Esophagus muscularis mucosa (tissue), 4 donors: Measurements from ENCODE around the gene AGER. TPM values are rescaled to one million over a fixed set of nuclear protein-coding genes. Genes with fewer than 3 reads are reported as not detected.

Experiments used
- DNase-seq: peaks from one replicate; pipeline ENCODE4 v3.0.0-alpha.2; 2017; ENCODE audit errors: extremely low spot score
- H3K27ac ChIP-seq, 4 donors: fragments of 200-600 bp; sonication (generic); replicated peaks in 1 of 4; 1 replicate in 3 of 4; 2 replicates in 1 of 4; pipeline ENCODE4 v1.5.1; 2016 to 2019; ENCODE audit warnings: mild to moderate bottlenecking in 1 of 4
- H3K27me3 ChIP-seq, 4 donors: fragments of 200-600 bp; sonication (generic); one replicate each; pipeline versions ENCODE4 v1.5.1 to v1.6.0; 2016 to 2019
- H3K36me3 ChIP-seq, 4 donors: fragments of 200-600 bp; sonication (generic); one replicate each; pipeline ENCODE4 v1.5.1; 2016 to 2019
- H3K4me1 ChIP-seq, 4 donors: fragments of 200-600 bp; sonication (generic); one replicate each; pipeline ENCODE4 v1.5.1; 2016 to 2019
- H3K4me3 ChIP-seq, 4 donors: fragments of 200-600 bp; sonication (generic); 1 replicate in 2 of 4; 2 replicates in 2 of 4; pipeline ENCODE4 v1.5.1; 2016 to 2019; ENCODE audit warnings: mild to moderate bottlenecking in 4 of 4, moderate library complexity in 1 of 4
- H3K9me3 ChIP-seq, 4 donors: fragments of 200-600 bp; sonication (generic); 1 replicate in 3 of 4; 2 replicates in 1 of 4; pipeline ENCODE4 v1.5.1; 2016 to 2019
- EP300 ChIP-seq: sonication (generic); formaldehyde crosslinking; IDR thresholded peaks from one replicate; pipeline ENCODE4 v1.6.1; 2017; ENCODE audit warnings: antibody characterized with exemption
- POLR2A ChIP-seq: fragments of 450-650 bp; IDR thresholded peaks from one replicate; pipeline ENCODE4 v1.6.1; 2017; ENCODE audit warnings: antibody characterized with exemption, moderate library complexity, mild to moderate bottlenecking, low read depth
- POLR2AphosphoS5 ChIP-seq, 2 donors: sonication (generic); formaldehyde crosslinking; IDR thresholded peaks; one replicate each; pipeline ENCODE4 v1.6.1; 2017; ENCODE audit warnings: antibody characterized with exemption in 2 of 2
- WGBS: methylation state at CpG from one replicate; pipeline ENCODE4 v1.1.5; 2018; 5-methylcytosine and 5-hydroxymethylcytosine counted together
- intact Hi-C: fragments of 100-400 bp; cut with DNase I; formaldehyde crosslinking; loops from one replicate; pipeline ENCODE4 v1.15.1; 2023
- total RNA-seq, 4 donors: library from RNA; depleted of rRNA; stranded (reverse); fragments of >200 nt; gene quantifications; one replicate each; pipeline versions ENCODE4 v1.1.0 to v1.2.1, GENCODE V29; 2016
- TF ChIP-seq, protein P1 (sequence below), 3 experiments: fragments of 200-600 bp in 2 of 3; fragments of 450-650 bp in 1 of 3; sonication (generic) in 2 of 3; IDR thresholded peaks; one replicate each; pipeline ENCODE4 v1.5.1; 2017 to 2019; ENCODE audit warnings: antibody characterized with exemption in 3 of 3, mild to moderate bottlenecking in 2 of 3, moderate library complexity in 1 of 3

The AGER gene
- 1 to 10 TPM in 3 of 4 donors, under 1 TPM in 1; 0.83 to 5.9 (median 3.8) TPM for total RNA-seq

DNA sequence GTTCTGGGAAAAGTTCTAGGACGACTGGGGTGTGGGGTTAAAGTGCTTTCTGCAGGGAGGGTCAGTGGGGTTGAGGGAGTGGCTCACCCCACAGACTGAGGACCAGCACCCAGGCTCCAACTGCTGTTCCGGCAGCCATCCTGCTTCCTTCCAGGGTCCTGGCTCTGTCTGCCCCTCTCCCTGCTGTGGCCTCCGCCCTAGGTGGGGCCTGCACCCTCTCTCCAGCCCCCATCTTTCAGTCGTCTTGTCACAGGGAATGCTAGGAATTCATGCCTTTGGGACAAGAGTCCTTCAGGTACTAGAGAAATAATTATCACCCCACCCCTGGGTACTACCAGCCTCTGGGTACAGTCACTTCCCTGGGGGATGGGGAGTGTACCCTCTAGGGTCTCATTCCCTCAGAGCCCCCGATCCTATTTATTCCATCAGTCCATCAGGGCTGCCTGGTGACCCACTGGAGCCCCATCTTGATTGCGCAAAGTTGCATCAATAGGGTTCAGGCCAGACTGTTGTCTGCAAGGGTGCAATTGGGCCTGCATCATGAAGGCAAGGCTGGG is at the start of gene AGER:
TSS of gene AGER (minus strand) at position 170 of the 557 bp plus-strand sequence. CDS start at position 139, 31 bp downstream.
- no peaks in the 10 kb centered on the region for H3K27me3 ChIP-seq
- peaks cover 72 to 89% (median 86%) of the 10 kb centered on the region in 4 donors for H3K4me1 ChIP-seq
- H3K9me3 ChIP-seq, result no peaks in the 10 kb centered on the region
- no peak for TF ChIP-seq EP300
- no peak for TF ChIP-seq POLR2A
- peaks cover 16 to 64% (median 52%) of the 10 kb centered on the region in 4 donors for H3K36me3 ChIP-seq
- peak within 1 kb of the TSS; percentile 84 to 99 (median 98) for H3K27ac ChIP-seq
- intact Hi-C loops, result no loop called here
- H3K4me3 ChIP-seq, result no peak within 1 kb of the TSS
- no peak for DNase-seq
- WGBS, result 63% methylated on average over 6 of the region's 6 CpGs

DNA sequence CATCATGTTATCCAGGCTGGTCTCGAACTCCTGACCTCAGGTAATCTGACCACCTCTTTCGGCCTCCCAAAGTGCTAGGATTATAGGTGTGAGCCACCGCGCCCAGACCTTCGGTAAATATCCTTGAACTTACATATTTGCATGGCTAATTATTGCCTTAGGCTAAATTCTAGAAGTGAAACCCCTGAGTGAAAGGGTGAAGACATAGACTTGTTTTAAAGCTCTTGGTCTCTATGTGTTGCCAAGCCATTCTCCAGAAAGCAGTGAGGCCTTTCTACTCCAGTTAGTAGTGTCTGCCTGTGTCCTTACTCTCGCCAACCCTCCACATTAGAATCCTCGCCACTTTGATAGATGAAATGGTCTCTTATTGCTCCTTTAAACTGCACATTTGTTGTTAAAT is 42.4 kb upstream of the AGER start:
- peaks cover 0 to 3% (median 0%) of the 10 kb centered on the region in 4 donors for H3K4me1 ChIP-seq
- TF ChIP-seq, protein P1, sequence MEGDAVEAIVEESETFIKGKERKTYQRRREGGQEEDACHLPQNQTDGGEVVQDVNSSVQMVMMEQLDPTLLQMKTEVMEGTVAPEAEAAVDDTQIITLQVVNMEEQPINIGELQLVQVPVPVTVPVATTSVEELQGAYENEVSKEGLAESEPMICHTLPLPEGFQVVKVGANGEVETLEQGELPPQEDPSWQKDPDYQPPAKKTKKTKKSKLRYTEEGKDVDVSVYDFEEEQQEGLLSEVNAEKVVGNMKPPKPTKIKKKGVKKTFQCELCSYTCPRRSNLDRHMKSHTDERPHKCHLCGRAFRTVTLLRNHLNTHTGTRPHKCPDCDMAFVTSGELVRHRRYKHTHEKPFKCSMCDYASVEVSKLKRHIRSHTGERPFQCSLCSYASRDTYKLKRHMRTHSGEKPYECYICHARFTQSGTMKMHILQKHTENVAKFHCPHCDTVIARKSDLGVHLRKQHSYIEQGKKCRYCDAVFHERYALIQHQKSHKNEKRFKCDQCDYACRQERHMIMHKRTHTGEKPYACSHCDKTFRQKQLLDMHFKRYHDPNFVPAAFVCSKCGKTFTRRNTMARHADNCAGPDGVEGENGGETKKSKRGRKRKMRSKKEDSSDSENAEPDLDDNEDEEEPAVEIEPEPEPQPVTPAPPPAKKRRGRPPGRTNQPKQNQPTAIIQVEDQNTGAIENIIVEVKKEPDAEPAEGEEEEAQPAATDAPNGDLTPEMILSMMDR (IDR thresholded peaks at IDR 0.05), result no peak
- TF ChIP-seq EP300 (no peak), POLR2AphosphoS5 (IDR thresholded peaks at IDR 0.05) (no peak), POLR2A (no peak)
- no peak for DNase-seq
- intact Hi-C loops, result no loop called here
- 87% methylated on average over 7 of the region's 7 CpGs for WGBS
- H3K4me3 ChIP-seq, result no peak overlapping the region
- no peaks in the 10 kb centered on the region for H3K27me3 ChIP-seq
- no peak overlapping the region for H3K27ac ChIP-seq
- no peaks in the 10 kb centered on the region for H3K9me3 ChIP-seq
- peaks cover 0 to 9% (median 0%) of the 10 kb centered on the region in 4 donors for H3K36me3 ChIP-seq

DNA sequence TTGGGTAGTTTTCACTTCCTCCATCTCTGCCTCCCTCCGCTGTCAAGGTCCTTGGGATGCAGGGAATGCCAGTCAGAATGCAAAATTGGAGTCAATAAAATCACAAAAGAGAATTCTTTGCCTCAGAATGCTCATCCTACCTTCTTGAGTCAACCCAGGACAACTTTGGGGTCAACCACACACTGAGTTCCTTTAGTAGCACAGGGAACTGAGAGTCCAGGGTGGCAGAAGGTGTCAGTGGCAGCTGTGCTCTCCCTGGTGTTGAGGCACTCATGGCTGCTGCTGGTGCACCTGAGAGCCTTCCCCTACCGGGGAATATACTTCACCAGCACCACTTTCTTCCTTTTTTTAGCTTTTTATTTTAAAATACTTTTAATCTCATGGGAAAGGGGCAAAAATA is 40.6 kb upstream of the AGER start:
- 83% methylated on average over 2 of the region's 2 CpGs for WGBS
- Histone ChIP-seq H3K36me3 (peaks cover 0 to 26% (median 0%) of the 10 kb centered on the region in 4 donors), H3K27me3 (no peaks in the 10 kb centered on the region), H3K4me3 (no peak overlapping the region), H3K4me1 (peaks cover 0 to 3% (median 0%) of the 10 kb centered on the region in 4 donors), H3K27ac (peak overlapping the region in 1 of 4 donors; percentile 60), H3K9me3 (no peaks in the 10 kb centered on the region)
- no peak for TF ChIP-seq EP300
- TF ChIP-seq, protein P1 (IDR thresholded peaks at IDR 0.05), result no peak
- no peak for TF ChIP-seq POLR2A
- no peak for DNase-seq
- intact Hi-C loops, result no loop called here

DNA sequence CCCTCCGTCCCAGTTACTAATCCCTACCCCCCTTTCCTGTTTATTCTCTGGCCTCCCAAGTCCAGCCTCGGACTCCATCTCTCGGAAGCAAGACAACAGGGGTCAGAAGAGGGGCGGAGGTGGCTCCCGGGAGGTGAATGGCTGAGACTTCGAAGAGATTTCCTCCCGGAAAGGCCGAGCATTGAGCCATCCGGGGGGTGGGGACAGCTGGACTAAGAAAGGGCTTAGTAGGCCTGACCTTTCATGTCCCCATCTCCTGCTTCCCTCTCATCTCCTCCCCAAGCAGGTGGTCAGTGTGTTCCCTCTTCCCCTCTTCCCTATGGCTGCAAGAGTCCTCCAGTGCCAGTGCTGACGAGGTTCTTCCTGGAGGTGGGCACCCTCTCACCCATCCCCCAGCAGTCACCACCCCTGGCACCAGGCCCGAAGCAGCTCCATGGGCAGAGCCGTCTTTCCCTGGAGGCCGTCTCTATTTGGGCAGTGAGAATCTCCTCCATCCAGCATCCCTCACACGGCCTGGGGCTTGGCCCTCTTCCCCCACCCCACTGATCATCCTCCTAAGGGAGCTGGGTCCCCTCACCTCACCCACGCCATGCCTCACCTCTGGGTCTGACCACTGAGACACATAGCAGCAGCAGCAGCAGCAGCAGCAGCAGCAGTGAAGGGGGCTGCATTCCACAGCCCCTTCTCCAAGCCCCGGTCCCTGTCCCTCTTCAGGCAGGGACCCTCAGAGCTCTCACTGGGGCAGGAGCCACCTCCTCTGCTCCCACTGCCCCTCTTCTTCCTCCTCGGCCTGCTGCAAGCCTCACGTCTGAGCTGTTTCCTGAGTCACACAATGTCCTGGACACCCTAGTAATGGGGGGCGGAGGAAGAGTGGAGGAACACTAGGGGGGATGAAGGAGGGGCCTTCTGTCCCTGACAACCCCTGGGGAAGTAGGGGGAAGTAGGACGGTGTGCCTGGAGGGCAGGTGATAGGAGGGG is 39.5 kb upstream of the AGER start, which contains the start of gene NOTCH4:
TSS of gene NOTCH4 (minus strand) at position 810 of the 978 bp plus-strand sequence. CDS start at position 671, 139 bp downstream.
- Histone ChIP-seq H3K4me3 (peak within 1 kb of the TSS; percentile 15 to 45 (median 22)), H3K27ac (peak within 1 kb of the TSS; percentile 28 to 60 (median 48)), H3K27me3 (no peaks in the 10 kb centered on the region), H3K36me3 (peaks cover 0 to 37% (median 0%) of the 10 kb centered on the region in 4 donors), H3K9me3 (no peaks in the 10 kb centered on the region), H3K4me1 (peaks cover 0 to 3% (median 0%) of the 10 kb centered on the region in 4 donors)
- no peak for DNase-seq
- 43% methylated on average over 20 of the region's 20 CpGs for WGBS
- intact Hi-C loops, result no loop called here
- TF ChIP-seq POLR2A (no peak), POLR2AphosphoS5 (IDR thresholded peaks at IDR 0.05) (peak; percentile 21 to 59), EP300 (no peak)
- TF ChIP-seq, protein P1 (IDR thresholded peaks at IDR 0.05), result no peak
